ENCODE results near the gene RPS6KA2.

RPS6KA2 gene

GRCh38 chr6:166496460-166496859 is 130.6 kb downstream of the RPS6KA2 start:
- Histone ChIP-seq H3K27me3 (replicated peaks; ENCODE audit: control insufficient read depth, insufficient read depth, low read length) (no peaks in the 10 kb centered on the region), H3K36me3 (ENCODE audit: control insufficient read depth, insufficient read depth, low read length) (no peaks in the 10 kb centered on the region), H3K4me3 (replicated peaks; ENCODE audit: low read depth, low read length) (no peak overlapping the region)
- no peak for TF ChIP-seq CTCF (IDR thresholded peaks at IDR 0.05; ENCODE audit: insufficient read depth, low read length, poor library complexity, severe bottlenecking)
- DNase-seq (ENCODE audit: extremely low read depth, insufficient read length), result no peak

GRCh38 chr6:166495487-166496314 is 131.3 kb downstream of the RPS6KA2 start:
- no peak overlapping the region for H3K4me3 ChIP-seq (replicated peaks; ENCODE audit: low read depth, low read length)
- no peaks in the 10 kb centered on the region for H3K36me3 ChIP-seq (ENCODE audit: control insufficient read depth, insufficient read depth, low read length)
- no peak for DNase-seq (ENCODE audit: extremely low read depth, insufficient read length)
- no peak for TF ChIP-seq CTCF (IDR thresholded peaks at IDR 0.05; ENCODE audit: insufficient read depth, low read length, poor library complexity, severe bottlenecking)
- no peaks in the 10 kb centered on the region for H3K27me3 ChIP-seq (replicated peaks; ENCODE audit: control insufficient read depth, insufficient read depth, low read length)

- TF ChIP-seq CTCF (IDR thresholded peaks at IDR 0.05; ENCODE audit: insufficient read depth, low read length, poor library complexity, severe bottlenecking), result no peak
- no peak for DNase-seq (ENCODE audit: extremely low read depth, insufficient read length)
- no peaks in the 10 kb centered on the region for H3K36me3 ChIP-seq (ENCODE audit: control insufficient read depth, insufficient read depth, low read length)
- H3K4me3 ChIP-seq (replicated peaks; ENCODE audit: low read depth, low read length), result no peak overlapping the region
- no peaks in the 10 kb centered on the region for H3K27me3 ChIP-seq (replicated peaks; ENCODE audit: control insufficient read depth, insufficient read depth, low read length)
Measured at GRCh38 chr6:166494757-166495486, 132.1 kb downstream of the RPS6KA2 start.

- no peak for TF ChIP-seq CTCF (IDR thresholded peaks at IDR 0.05; ENCODE audit: insufficient read depth, low read length, poor library complexity, severe bottlenecking)
- no peaks in the 10 kb centered on the region for H3K27me3 ChIP-seq (replicated peaks; ENCODE audit: control insufficient read depth, insufficient read depth, low read length)
Measured at GRCh38 chr6:166494101-166494441, 133.0 kb downstream of the RPS6KA2 start.

GRCh38 chr6:166493427-166494100 is 133.5 kb downstream of the RPS6KA2 start:
- DNase-seq (ENCODE audit: extremely low read depth, insufficient read length), result no peak
- no peaks in the 10 kb centered on the region for H3K36me3 ChIP-seq (ENCODE audit: control insufficient read depth, insufficient read depth, low read length)
- TF ChIP-seq CTCF (IDR thresholded peaks at IDR 0.05; ENCODE audit: insufficient read depth, low read length, poor library complexity, severe bottlenecking), result no peak
- no peak overlapping the region for H3K4me3 ChIP-seq (replicated peaks; ENCODE audit: low read depth, low read length)
- H3K27me3 ChIP-seq (replicated peaks; ENCODE audit: control insufficient read depth, insufficient read depth, low read length), result no peaks in the 10 kb centered on the region

More at GRCh38 chr6:166494101-166494441, 133.0 kb downstream of the RPS6KA2 start:
- no peak overlapping the region for H3K4me3 ChIP-seq (replicated peaks; ENCODE audit: low read depth, low read length)
- no peak for DNase-seq (ENCODE audit: extremely low read depth, insufficient read length)
- H3K36me3 ChIP-seq (ENCODE audit: control insufficient read depth, insufficient read depth, low read length), result no peaks in the 10 kb centered on the region
